ENCODE results near the gene COG5. TPM values are rescaled to one million over a fixed set of nuclear protein-coding genes. Genes with fewer than 3 reads are reported as not detected.

The COG5 gene
- total RNA-seq, 1 experiment from 2014 or later: 43.9 TPM

GRCh38 chr7:107441581-107442422, 121.9 kb downstream of the COG5 start:
- no peaks in the 10 kb centered on the region for H3K9me3 Mint-ChIP-seq (ENCODE audit: unreplicated experiment)
- no peaks in the 10 kb centered on the region for H3K36me3 ChIP-seq (ENCODE audit: control insufficient read depth, insufficient read depth, low read length)
- ChIA-PET CTCF (no interaction called here), POLR2A (no interaction called here)
- H3K36me3 Mint-ChIP-seq (ENCODE audit: insufficient read depth, unreplicated experiment): no peaks in the 10 kb centered on the region
- no peaks in the 10 kb centered on the region for H3K27me3 ChIP-seq (replicated peaks; ENCODE audit: control insufficient read depth, insufficient read depth, low read length)
- no peak for DNase-seq
- no peaks in the 10 kb centered on the region for H3K9me3 ChIP-seq
- H3K27ac Mint-ChIP-seq (ENCODE audit: unreplicated experiment): no peak overlapping the region
- no peak for TF ChIP-seq CTCF (IDR thresholded peaks at IDR 0.05; ENCODE audit: insufficient read depth in 1 of 2, low read depth in 1 of 2, low read length in 1 of 2, severe bottlenecking in 1 of 2, unreplicated experiment in 1 of 2)
- H3K4me1 Mint-ChIP-seq (ENCODE audit: low read depth, unreplicated experiment): no peaks in the 10 kb centered on the region
- H3K4me3 ChIP-seq (ENCODE audit: low read depth, low read length): no peak overlapping the region
- no peak overlapping the region for H3K4me3 Mint-ChIP-seq (ENCODE audit: unreplicated experiment)
- H3K27me3 Mint-ChIP-seq (ENCODE audit: insufficient read depth, unreplicated experiment): no peaks in the 10 kb centered on the region
- BruUV-seq (replicated peaks): no TSS peak
- intact Hi-C loops (cut with micrococcal nuclease; ENCODE audit: unreplicated experiment): no loop called here
- no peaks in the 10 kb centered on the region for H3K4me1 ChIP-seq

GRCh38 chr7:107439025-107439424, 124.7 kb downstream of the COG5 start:
- BruUV-seq (replicated peaks): no TSS peak
- no peaks in the 10 kb centered on the region for H3K36me3 Mint-ChIP-seq (ENCODE audit: insufficient read depth, unreplicated experiment)
- no peak overlapping the region for H3K27ac Mint-ChIP-seq (ENCODE audit: unreplicated experiment)

GRCh38 chr7:107435749-107436148, 128.0 kb downstream of the COG5 start:
- no TSS peak for BruUV-seq (replicated peaks)
- Mint-ChIP-seq H3K27ac (ENCODE audit: unreplicated experiment) (no peak overlapping the region), H3K27me3 (ENCODE audit: insufficient read depth, unreplicated experiment) (no peaks in the 10 kb centered on the region), H3K9me3 (ENCODE audit: unreplicated experiment) (peaks cover 13% of the 10 kb centered on the region), H3K36me3 (ENCODE audit: insufficient read depth, unreplicated experiment) (peaks cover 6% of the 10 kb centered on the region), H3K4me1 (ENCODE audit: low read depth, unreplicated experiment) (no peaks in the 10 kb centered on the region), H3K4me3 (ENCODE audit: unreplicated experiment) (no peak overlapping the region)
- Histone ChIP-seq H3K36me3 (ENCODE audit: control insufficient read depth, insufficient read depth, low read length) (no peaks in the 10 kb centered on the region), H3K4me3 (ENCODE audit: low read depth, low read length) (no peak overlapping the region), H3K27me3 (replicated peaks; ENCODE audit: control insufficient read depth, insufficient read depth, low read length) (no peaks in the 10 kb centered on the region), H3K9me3 (no peaks in the 10 kb centered on the region), H3K4me1 (no peaks in the 10 kb centered on the region)
- no peak for DNase-seq
- no peak for TF ChIP-seq CTCF (IDR thresholded peaks at IDR 0.05; ENCODE audit: insufficient read depth in 1 of 2, low read depth in 1 of 2, low read length in 1 of 2, severe bottlenecking in 1 of 2, unreplicated experiment in 1 of 2)
- CTCF ChIA-PET: no interaction called here
- POLR2A ChIA-PET: no interaction called here
- intact Hi-C loops (cut with micrococcal nuclease; ENCODE audit: unreplicated experiment): no loop called here

More at GRCh38 chr7:107439025-107439424, 124.7 kb downstream of the COG5 start:
- Mint-ChIP-seq H3K27me3 (ENCODE audit: insufficient read depth, unreplicated experiment) (no peaks in the 10 kb centered on the region), H3K9me3 (ENCODE audit: unreplicated experiment) (peaks cover 13% of the 10 kb centered on the region), H3K4me3 (ENCODE audit: unreplicated experiment) (no peak overlapping the region), H3K4me1 (ENCODE audit: low read depth, unreplicated experiment) (no peaks in the 10 kb centered on the region)
- Histone ChIP-seq H3K36me3 (ENCODE audit: control insufficient read depth, insufficient read depth, low read length) (no peaks in the 10 kb centered on the region), H3K4me3 (ENCODE audit: low read depth, low read length) (no peak overlapping the region), H3K9me3 (no peaks in the 10 kb centered on the region), H3K4me1 (no peaks in the 10 kb centered on the region), H3K27me3 (replicated peaks; ENCODE audit: control insufficient read depth, insufficient read depth, low read length) (no peaks in the 10 kb centered on the region)
- intact Hi-C loops (cut with micrococcal nuclease; ENCODE audit: unreplicated experiment): no loop called here
- ChIA-PET CTCF (no interaction called here), POLR2A (no interaction called here)
- DNase-seq: no peak
- no peak for TF ChIP-seq CTCF (IDR thresholded peaks at IDR 0.05; ENCODE audit: insufficient read depth in 1 of 2, low read depth in 1 of 2, low read length in 1 of 2, severe bottlenecking in 1 of 2, unreplicated experiment in 1 of 2)

Data from Caco-2 (cell line).